Osteocyte (in vitro differentiated cells): Measurements from ENCODE around the gene CCNI2. TPM values are rescaled to one million over a fixed set of nuclear protein-coding genes. Genes with fewer than 3 reads are reported as not detected.
A peak's percentile ranks its signal among the peaks of the same experiment; 100 is the strongest.

Experiments used
- DNase-seq: peaks from one replicate; pipeline ENCODE4 v3.0.0; 2021; ENCODE audit warnings: mixed read lengths; ENCODE audit not compliant: unreplicated experiment; ENCODE audit errors: extremely low spot score
- H3K27ac Mint-ChIP-seq: one replicate; pipeline ENCODE4 v1.8.0; 2021; ENCODE audit warnings: mild to moderate bottlenecking, mixed read lengths; ENCODE audit not compliant: unreplicated experiment
- H3K27me3 Mint-ChIP-seq: one replicate; pipeline ENCODE4 v1.8.0; 2021; ENCODE audit warnings: mixed read lengths; ENCODE audit not compliant: unreplicated experiment
- H3K36me3 Mint-ChIP-seq: one replicate; pipeline ENCODE4 v1.8.0; 2021; ENCODE audit warnings: mixed read lengths; ENCODE audit not compliant: unreplicated experiment
- H3K4me1 Mint-ChIP-seq: one replicate; pipeline ENCODE4 v1.8.0; 2021; ENCODE audit warnings: mixed read lengths; ENCODE audit not compliant: unreplicated experiment
- H3K4me3 Mint-ChIP-seq: one replicate; pipeline ENCODE4 v1.8.0; 2021; ENCODE audit warnings: mild to moderate bottlenecking, moderate library complexity, mixed read lengths; ENCODE audit not compliant: unreplicated experiment
- H3K9me3 Mint-ChIP-seq: one replicate; pipeline ENCODE4 v1.8.0; 2021; ENCODE audit warnings: mixed read lengths; ENCODE audit not compliant: unreplicated experiment
- total RNA-seq: library from RNA; stranded (reverse); gene quantifications from 2 replicates; pipeline ENCODE4 v1.2.1, GENCODE V29; 2021
- TF ChIP-seq, protein P1 (sequence below): fragments of 200-600 bp; sonication (generic); IDR thresholded peaks from 2 replicates; pipeline ENCODE4 v1.5.0; 2021; ENCODE audit warnings: antibody characterized with exemption, mild to moderate bottlenecking, moderate library complexity

Gene CCNI2
- total RNA-seq, 1 donor from 2014 or later = not detected

- H3K4me3 Mint-ChIP-seq = no peak overlapping the region
- H3K36me3 Mint-ChIP-seq = no peaks in the 10 kb centered on the region
- H3K27ac Mint-ChIP-seq = no peak overlapping the region
- TF ChIP-seq, protein P1, sequence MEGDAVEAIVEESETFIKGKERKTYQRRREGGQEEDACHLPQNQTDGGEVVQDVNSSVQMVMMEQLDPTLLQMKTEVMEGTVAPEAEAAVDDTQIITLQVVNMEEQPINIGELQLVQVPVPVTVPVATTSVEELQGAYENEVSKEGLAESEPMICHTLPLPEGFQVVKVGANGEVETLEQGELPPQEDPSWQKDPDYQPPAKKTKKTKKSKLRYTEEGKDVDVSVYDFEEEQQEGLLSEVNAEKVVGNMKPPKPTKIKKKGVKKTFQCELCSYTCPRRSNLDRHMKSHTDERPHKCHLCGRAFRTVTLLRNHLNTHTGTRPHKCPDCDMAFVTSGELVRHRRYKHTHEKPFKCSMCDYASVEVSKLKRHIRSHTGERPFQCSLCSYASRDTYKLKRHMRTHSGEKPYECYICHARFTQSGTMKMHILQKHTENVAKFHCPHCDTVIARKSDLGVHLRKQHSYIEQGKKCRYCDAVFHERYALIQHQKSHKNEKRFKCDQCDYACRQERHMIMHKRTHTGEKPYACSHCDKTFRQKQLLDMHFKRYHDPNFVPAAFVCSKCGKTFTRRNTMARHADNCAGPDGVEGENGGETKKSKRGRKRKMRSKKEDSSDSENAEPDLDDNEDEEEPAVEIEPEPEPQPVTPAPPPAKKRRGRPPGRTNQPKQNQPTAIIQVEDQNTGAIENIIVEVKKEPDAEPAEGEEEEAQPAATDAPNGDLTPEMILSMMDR = no peak
- H3K9me3 Mint-ChIP-seq = no peaks in the 10 kb centered on the region
- H3K27me3 Mint-ChIP-seq = peaks cover 35% of the 10 kb centered on the region
- DNase-seq = no peak
- H3K4me1 Mint-ChIP-seq = peaks cover 2% of the 10 kb centered on the region
These were observed 2.6 kb upstream of the CCNI2 start for GRCh38 chr5:132744659-132745058.

- no peak overlapping the region for H3K27ac Mint-ChIP-seq
- H3K36me3 Mint-ChIP-seq = no peaks in the 10 kb centered on the region
- H3K4me1 Mint-ChIP-seq = peaks cover 17% of the 10 kb centered on the region
- DNase-seq = no peak
- H3K4me3 Mint-ChIP-seq = peak overlapping the region; percentile 53
- TF ChIP-seq, protein P1 = no peak
- no peaks in the 10 kb centered on the region for H3K9me3 Mint-ChIP-seq
- H3K27me3 Mint-ChIP-seq = peaks cover 28% of the 10 kb centered on the region
These were observed 653 bp upstream of the CCNI2 start for GRCh38 chr5:132746592-132746953.

- DNase-seq = no peak
- H3K4me3 Mint-ChIP-seq = no peak overlapping the region
- no peaks in the 10 kb centered on the region for H3K36me3 Mint-ChIP-seq
- peaks cover 22% of the 10 kb centered on the region for H3K27me3 Mint-ChIP-seq
- no peaks in the 10 kb centered on the region for H3K9me3 Mint-ChIP-seq
- H3K4me1 Mint-ChIP-seq = peaks cover 20% of the 10 kb centered on the region
- TF ChIP-seq, protein P1 = no peak
- no peak overlapping the region for H3K27ac Mint-ChIP-seq
These were observed 602 bp downstream of the CCNI2 start for GRCh38 chr5:132747616-132748440.

GRCh38 chr5:132748522-132749000, 1.3 kb downstream of the CCNI2 start:
- H3K27me3 Mint-ChIP-seq = peaks cover 22% of the 10 kb centered on the region
- H3K27ac Mint-ChIP-seq = no peak overlapping the region

DNA sequence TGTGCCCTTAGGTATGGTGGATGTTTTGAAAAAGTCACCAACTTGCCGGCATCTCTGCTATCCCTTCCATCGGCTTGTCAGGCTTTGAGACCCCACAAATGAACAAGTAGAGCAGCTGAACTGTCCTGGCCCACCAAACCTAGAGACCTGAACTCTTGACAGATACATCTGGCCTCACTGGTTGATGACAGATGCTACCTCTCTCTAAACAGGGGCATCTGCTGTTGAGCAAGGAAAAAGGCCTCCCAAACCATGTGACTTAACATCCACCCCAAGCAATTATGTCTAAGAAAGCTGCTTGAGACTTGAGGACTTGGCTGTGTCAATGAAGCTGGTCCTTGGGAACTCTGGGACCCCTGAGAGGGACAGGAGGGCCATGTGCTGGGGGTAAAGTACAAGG, 2.3 kb downstream of the CCNI2 start:
- Mint-ChIP-seq H3K9me3 (no peaks in the 10 kb centered on the region), H3K27ac (no peak overlapping the region), H3K36me3 (peaks cover 2% of the 10 kb centered on the region), H3K4me1 (peaks cover 20% of the 10 kb centered on the region), H3K4me3 (no peak overlapping the region), H3K27me3 (peaks cover 22% of the 10 kb centered on the region)
- DNase-seq = no peak
- TF ChIP-seq, protein P1 = no peak

More at GRCh38 chr5:132748522-132749000, 1.3 kb downstream of the CCNI2 start:
- no peak for DNase-seq
- TF ChIP-seq, protein P1 = no peak
- H3K36me3 Mint-ChIP-seq = peaks cover under 1% of the 10 kb centered on the region
- H3K9me3 Mint-ChIP-seq = no peaks in the 10 kb centered on the region
- no peak overlapping the region for H3K4me3 Mint-ChIP-seq
- H3K4me1 Mint-ChIP-seq = peaks cover 20% of the 10 kb centered on the region
